GM23338 (cell line): Measurements from ENCODE around the gene CTU2. TPM values are rescaled to one million over a fixed set of nuclear protein-coding genes. Genes with fewer than 3 reads are reported as not detected.

Experiments used
- ATAC-seq: fragments of 200-7000 bp; cut with Tn5 transposase; 3 replicates; pipeline ENCODE4 v1.9.1; 2020
- DNase-seq: peaks from one replicate; pipeline ENCODE4 v3.0.0-alpha.2; 2015; ENCODE audit warnings: low spot score
- H2AFZ ChIP-seq: fragments of 200-600 bp; sonication (generic); 2 replicates; pipeline ENCODE4 v1.8.0; 2016; ENCODE audit warnings: antibody characterized with exemption, mild to moderate bottlenecking, moderate library complexity
- H3F3A ChIP-seq: fragments of 200-600 bp; sonication (generic); replicated peaks from 2 replicates; pipeline ENCODE4 v1.8.0; 2017; ENCODE audit warnings: antibody characterized with exemption, mixed run types, low read depth
- H3K27ac ChIP-seq: fragments of 200-600 bp; sonication (generic); 2 replicates; pipeline ENCODE4 v1.6.1; 2016; ENCODE audit warnings: low read depth
- H3K27me3 ChIP-seq: fragments of 200-600 bp; sonication (generic); 2 replicates; pipeline ENCODE4 v1.8.0; 2016; ENCODE audit warnings: mild to moderate bottlenecking, mixed run types, moderate library complexity; ENCODE audit not compliant: insufficient read depth
- H3K36me3 ChIP-seq: fragments of 200-600 bp; sonication (generic); 2 replicates; pipeline ENCODE4 v1.8.0; 2016; ENCODE audit warnings: mild to moderate bottlenecking; ENCODE audit not compliant: insufficient read depth
- H3K4me1 ChIP-seq: fragments of 200-600 bp; sonication (generic); 2 replicates; pipeline ENCODE4 v1.8.0; 2016; ENCODE audit warnings: mild to moderate bottlenecking, moderate library complexity; ENCODE audit not compliant: insufficient read depth
- H3K4me2 ChIP-seq: fragments of 200-600 bp; sonication (generic); 2 replicates; pipeline ENCODE4 v1.7.1; 2017; ENCODE audit warnings: mixed run types
- H3K4me3 ChIP-seq: fragments of 200-600 bp; sonication (generic); 2 replicates; pipeline ENCODE4 v1.6.1; 2016; ENCODE audit warnings: mixed run types
- H3K79me2 ChIP-seq: fragments of 200-600 bp; sonication (generic); replicated peaks from 2 replicates; pipeline ENCODE4 v1.8.0; 2017; ENCODE audit warnings: mild to moderate bottlenecking; ENCODE audit not compliant: insufficient read depth
- H3K9me2 ChIP-seq: fragments of 200-600 bp; sonication (generic); 2 replicates; pipeline ENCODE4 v1.8.0; 2017; ENCODE audit not compliant: insufficient read depth
- H4K20me1 ChIP-seq: fragments of 200-600 bp; sonication (generic); replicated peaks from 2 replicates; pipeline ENCODE4 v1.8.0; 2017; ENCODE audit warnings: mild to moderate bottlenecking; ENCODE audit not compliant: insufficient read depth
- H3K27ac Mint-ChIP-seq: 2 replicates; pipeline ENCODE4 v1.8.0; 2020; ENCODE audit warnings: inconsistent platforms, mild to moderate bottlenecking, moderate library complexity, mixed read lengths
- H3K27me3 Mint-ChIP-seq: 3 replicates; pipeline ENCODE4 v1.8.0; 2022; ENCODE audit warnings: low read depth, mild to moderate bottlenecking, moderate library complexity, mixed read lengths, inconsistent platforms; ENCODE audit not compliant: insufficient read depth, poor library complexity
- H3K36me3 Mint-ChIP-seq: 3 replicates; pipeline ENCODE4 v1.8.0; 2021; ENCODE audit warnings: low read depth, mild to moderate bottlenecking, inconsistent platforms, moderate library complexity, mixed read lengths
- H3K4me1 Mint-ChIP-seq: 3 replicates; pipeline ENCODE4 v1.8.0; 2020; ENCODE audit warnings: mild to moderate bottlenecking, inconsistent platforms, mixed read lengths
- H3K4me3 Mint-ChIP-seq: 3 replicates; pipeline ENCODE4 v1.8.0; 2021; ENCODE audit warnings: moderate library complexity, mild to moderate bottlenecking, inconsistent platforms, mixed read lengths
- H3K9me3 Mint-ChIP-seq: 3 replicates; pipeline ENCODE4 v1.8.0; 2020; ENCODE audit warnings: moderate library complexity, mild to moderate bottlenecking, inconsistent platforms, mixed read lengths
- CREB1 ChIP-seq: fragments of 250-450 bp; sonication (Bioruptor Pico); IDR thresholded peaks from 2 replicates; pipeline ENCODE4 v1.5.0; 2020; ENCODE audit warnings: low read depth, mild to moderate bottlenecking, moderate library complexity
- EZH2 ChIP-seq: fragments of 200-600 bp; sonication (generic); IDR thresholded peaks from one replicate; pipeline ENCODE4 v1.8.0; 2017; ENCODE audit warnings: antibody characterized with exemption, mild to moderate bottlenecking, low read depth; ENCODE audit not compliant: unreplicated experiment
- EZH2phosphoT487 ChIP-seq: fragments of 200-600 bp; sonication (generic); IDR thresholded peaks from one replicate; pipeline ENCODE4 v1.8.1; 2018; ENCODE audit warnings: antibody characterized with exemption; ENCODE audit not compliant: unreplicated experiment
- JUNB ChIP-seq: IDR thresholded peaks from one replicate; pipeline ENCODE4 v1.6.1; 2016; ENCODE audit warnings: antibody characterized with exemption; ENCODE audit not compliant: unreplicated experiment
- NANOG ChIP-seq: IDR thresholded peaks from 2 replicates; pipeline ENCODE4 v1.6.1; 2016; ENCODE audit warnings: antibody characterized with exemption, borderline replicate concordance
- POLR2AphosphoS5 ChIP-seq: IDR thresholded peaks from 2 replicates; pipeline ENCODE4 v1.6.1; 2016; ENCODE audit warnings: antibody characterized with exemption, low read depth
- STAT1 ChIP-seq: IDR thresholded peaks from one replicate; pipeline ENCODE4 v1.6.1; 2016; ENCODE audit warnings: antibody characterized with exemption; ENCODE audit not compliant: unreplicated experiment
- ZNF114 ChIP-seq: fragments of 250-450 bp; sonication (Bioruptor Pico); IDR thresholded peaks from 2 replicates; pipeline ENCODE4 v1.5.0; 2020; ENCODE audit warnings: mild to moderate bottlenecking, moderate library complexity
- ZNF331 ChIP-seq: fragments of 250-450 bp; sonication (Bioruptor Pico); IDR thresholded peaks from 2 replicates; pipeline ENCODE4 v1.5.0; 2020; ENCODE audit warnings: low read depth, mild to moderate bottlenecking, moderate library complexity
- polyA plus RNA-seq: library from polyadenylated mRNA; unstranded; fragments of >200 nt; fragmentation: Nextera tagmentation; extraction: Ambion mirVana; gene quantifications from 2 replicates; pipeline ENCODE4 v1.2.1, GENCODE V29; 2016
- total RNA-seq: library from RNA; depleted of rRNA; stranded (reverse); fragments of >200 nt; shearing (Covaris generic); gene quantifications from 2 replicates; pipeline ENCODE4 v1.2.3, GENCODE V29; 2014
- TF ChIP-seq, protein P1 (sequence below), 2 experiments: fragments of 200-600 bp in 1 of 2; sonication (generic) in 1 of 2; conservative IDR thresholded peaks; 2 replicates each; pipeline versions ENCODE4 v1.5.1 to v1.6.1; 2016 to 2017; ENCODE audit warnings: antibody characterized with exemption in 2 of 2, low read depth in 2 of 2, mild to moderate bottlenecking in 2 of 2, moderate library complexity in 1 of 2
- TF ChIP-seq, protein P2 (sequence below): IDR thresholded peaks from one replicate; pipeline ENCODE4 v1.6.1; 2018; ENCODE audit warnings: antibody characterized with exemption; ENCODE audit not compliant: unreplicated experiment
- TF ChIP-seq, protein P3 (sequence below): IDR thresholded peaks from 2 replicates; pipeline ENCODE4 v1.6.1; 2016; ENCODE audit warnings: antibody characterized with exemption

CTU2 gene
- total and polyA plus RNA-seq, 2 experiments from 2014 or later: 22.3 to 25.7 TPM

DNA sequence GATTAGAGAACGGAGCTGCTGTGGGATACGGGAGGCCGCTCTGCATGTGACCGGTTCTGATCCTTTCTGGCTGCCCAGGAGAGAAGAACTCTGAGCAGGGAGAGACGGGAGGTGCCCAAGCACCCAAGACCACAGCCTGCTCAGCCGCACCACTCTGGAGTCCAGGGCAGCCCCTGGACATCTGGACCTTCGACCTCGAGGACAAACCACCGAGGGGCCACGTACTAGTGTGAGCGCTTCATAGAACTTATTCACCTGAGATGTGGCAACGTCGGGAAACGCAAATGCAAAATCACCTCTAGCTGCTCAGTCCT lies 6.0 kb upstream of the CTU2 start:
- Histone ChIP-seq H3K27ac (no peak overlapping the region), H3K36me3 (no peaks in the 10 kb centered on the region), H3K4me2 (no peak overlapping the region), H2AFZ (no peak overlapping the region), H3K4me1 (no peaks in the 10 kb centered on the region), H3K9me2 (no peaks in the 10 kb centered on the region), H3K27me3 (no peaks in the 10 kb centered on the region), H3K4me3 (no peak overlapping the region), H4K20me1 (peaks cover 5% of the 10 kb centered on the region; the same call in 1 of the 2 replicates), H3F3A (no peaks in the 10 kb centered on the region), H3K79me2 (peaks cover 14% of the 10 kb centered on the region)
- ATAC-seq: no peak
- DNase-seq: no peak
- Mint-ChIP-seq H3K27ac (no peak overlapping the region), H3K36me3 (no peaks in the 10 kb centered on the region; the same call in 2 of the 3 replicates), H3K4me3 (no peak overlapping the region), H3K9me3 (no peaks in the 10 kb centered on the region), H3K27me3 (peaks cover 6% of the 10 kb centered on the region), H3K4me1 (peaks cover 9% of the 10 kb centered on the region)
- no peak for TF ChIP-seq EZH2
- TF ChIP-seq, protein P1, sequence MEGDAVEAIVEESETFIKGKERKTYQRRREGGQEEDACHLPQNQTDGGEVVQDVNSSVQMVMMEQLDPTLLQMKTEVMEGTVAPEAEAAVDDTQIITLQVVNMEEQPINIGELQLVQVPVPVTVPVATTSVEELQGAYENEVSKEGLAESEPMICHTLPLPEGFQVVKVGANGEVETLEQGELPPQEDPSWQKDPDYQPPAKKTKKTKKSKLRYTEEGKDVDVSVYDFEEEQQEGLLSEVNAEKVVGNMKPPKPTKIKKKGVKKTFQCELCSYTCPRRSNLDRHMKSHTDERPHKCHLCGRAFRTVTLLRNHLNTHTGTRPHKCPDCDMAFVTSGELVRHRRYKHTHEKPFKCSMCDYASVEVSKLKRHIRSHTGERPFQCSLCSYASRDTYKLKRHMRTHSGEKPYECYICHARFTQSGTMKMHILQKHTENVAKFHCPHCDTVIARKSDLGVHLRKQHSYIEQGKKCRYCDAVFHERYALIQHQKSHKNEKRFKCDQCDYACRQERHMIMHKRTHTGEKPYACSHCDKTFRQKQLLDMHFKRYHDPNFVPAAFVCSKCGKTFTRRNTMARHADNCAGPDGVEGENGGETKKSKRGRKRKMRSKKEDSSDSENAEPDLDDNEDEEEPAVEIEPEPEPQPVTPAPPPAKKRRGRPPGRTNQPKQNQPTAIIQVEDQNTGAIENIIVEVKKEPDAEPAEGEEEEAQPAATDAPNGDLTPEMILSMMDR (conservative IDR thresholded peaks at IDR 0.05; ENCODE audit: low read depth in 2 of 2): no peak

DNA sequence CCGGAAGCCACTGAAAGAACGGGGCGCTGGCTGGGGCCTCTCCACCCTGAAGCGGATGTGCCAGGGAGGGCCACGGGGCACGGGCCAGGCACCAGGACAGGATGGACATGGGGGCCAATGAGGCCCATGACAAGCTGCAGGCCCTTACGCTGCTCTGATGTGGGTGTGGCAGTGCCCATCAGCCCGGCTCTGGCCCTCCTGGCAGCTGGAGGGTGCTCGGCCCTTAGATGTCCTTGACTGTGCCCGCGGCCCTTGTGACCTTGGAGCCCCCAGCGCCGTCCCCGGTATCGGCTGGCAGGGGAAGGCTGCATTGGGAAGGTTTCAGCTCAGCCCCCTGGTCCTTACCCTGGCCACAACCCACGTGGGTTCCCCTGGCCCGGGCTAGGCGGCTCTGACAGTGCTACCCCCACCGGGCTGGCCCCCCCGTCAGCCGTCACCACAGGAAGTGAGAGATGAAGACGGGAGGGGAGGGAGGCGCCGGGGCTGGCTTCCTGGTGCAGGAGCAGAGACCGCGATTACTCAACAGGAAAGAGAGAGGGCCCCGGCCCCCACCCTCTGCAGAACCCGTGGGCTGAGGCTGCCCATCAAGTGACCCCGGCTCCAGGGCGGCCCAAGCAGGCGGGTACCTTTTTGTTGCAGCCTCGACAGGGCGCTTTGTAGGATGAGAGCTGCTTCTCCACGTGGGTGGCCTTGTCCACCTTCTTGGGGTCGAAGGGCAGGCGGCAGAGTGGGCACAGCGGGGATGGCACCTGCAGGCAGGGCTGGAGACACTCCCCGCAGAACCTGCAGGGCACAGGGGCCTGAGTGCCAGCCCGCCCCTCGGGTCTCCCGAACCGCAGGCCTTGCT lies 5.4 kb upstream of the CTU2 start:
- Histone ChIP-seq H3K79me2 (peaks cover 18% of the 10 kb centered on the region), H3F3A (no peaks in the 10 kb centered on the region)
- no peak for ATAC-seq
- TF ChIP-seq NANOG (no peak), EZH2phosphoT487 (no peak), EZH2 (no peak), STAT1 (no peak), CREB1 (no peak), POLR2AphosphoS5 (no peak), JUNB (no peak), ZNF331 (CRISPR knock-in tag) (no peak), ZNF114 (CRISPR knock-in tag) (no peak)
- TF ChIP-seq, protein P1 (conservative IDR thresholded peaks at IDR 0.05; ENCODE audit: low read depth in 2 of 2): no peak
- TF ChIP-seq, protein P2, sequence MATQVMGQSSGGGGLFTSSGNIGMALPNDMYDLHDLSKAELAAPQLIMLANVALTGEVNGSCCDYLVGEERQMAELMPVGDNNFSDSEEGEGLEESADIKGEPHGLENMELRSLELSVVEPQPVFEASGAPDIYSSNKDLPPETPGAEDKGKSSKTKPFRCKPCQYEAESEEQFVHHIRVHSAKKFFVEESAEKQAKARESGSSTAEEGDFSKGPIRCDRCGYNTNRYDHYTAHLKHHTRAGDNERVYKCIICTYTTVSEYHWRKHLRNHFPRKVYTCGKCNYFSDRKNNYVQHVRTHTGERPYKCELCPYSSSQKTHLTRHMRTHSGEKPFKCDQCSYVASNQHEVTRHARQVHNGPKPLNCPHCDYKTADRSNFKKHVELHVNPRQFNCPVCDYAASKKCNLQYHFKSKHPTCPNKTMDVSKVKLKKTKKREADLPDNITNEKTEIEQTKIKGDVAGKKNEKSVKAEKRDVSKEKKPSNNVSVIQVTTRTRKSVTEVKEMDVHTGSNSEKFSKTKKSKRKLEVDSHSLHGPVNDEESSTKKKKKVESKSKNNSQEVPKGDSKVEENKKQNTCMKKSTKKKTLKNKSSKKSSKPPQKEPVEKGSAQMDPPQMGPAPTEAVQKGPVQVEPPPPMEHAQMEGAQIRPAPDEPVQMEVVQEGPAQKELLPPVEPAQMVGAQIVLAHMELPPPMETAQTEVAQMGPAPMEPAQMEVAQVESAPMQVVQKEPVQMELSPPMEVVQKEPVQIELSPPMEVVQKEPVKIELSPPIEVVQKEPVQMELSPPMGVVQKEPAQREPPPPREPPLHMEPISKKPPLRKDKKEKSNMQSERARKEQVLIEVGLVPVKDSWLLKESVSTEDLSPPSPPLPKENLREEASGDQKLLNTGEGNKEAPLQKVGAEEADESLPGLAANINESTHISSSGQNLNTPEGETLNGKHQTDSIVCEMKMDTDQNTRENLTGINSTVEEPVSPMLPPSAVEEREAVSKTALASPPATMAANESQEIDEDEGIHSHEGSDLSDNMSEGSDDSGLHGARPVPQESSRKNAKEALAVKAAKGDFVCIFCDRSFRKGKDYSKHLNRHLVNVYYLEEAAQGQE: no peak
- TF ChIP-seq, protein P3, sequence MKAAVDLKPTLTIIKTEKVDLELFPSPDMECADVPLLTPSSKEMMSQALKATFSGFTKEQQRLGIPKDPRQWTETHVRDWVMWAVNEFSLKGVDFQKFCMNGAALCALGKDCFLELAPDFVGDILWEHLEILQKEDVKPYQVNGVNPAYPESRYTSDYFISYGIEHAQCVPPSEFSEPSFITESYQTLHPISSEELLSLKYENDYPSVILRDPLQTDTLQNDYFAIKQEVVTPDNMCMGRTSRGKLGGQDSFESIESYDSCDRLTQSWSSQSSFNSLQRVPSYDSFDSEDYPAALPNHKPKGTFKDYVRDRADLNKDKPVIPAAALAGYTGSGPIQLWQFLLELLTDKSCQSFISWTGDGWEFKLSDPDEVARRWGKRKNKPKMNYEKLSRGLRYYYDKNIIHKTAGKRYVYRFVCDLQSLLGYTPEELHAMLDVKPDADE: no peak

More for the DNA sequence above, 5.4 kb upstream of the CTU2 start:
- Histone ChIP-seq H3K27ac (no peak overlapping the region), H3K36me3 (no peaks in the 10 kb centered on the region), H3K9me2 (no peaks in the 10 kb centered on the region), H3K4me1 (no peaks in the 10 kb centered on the region), H4K20me1 (peaks cover 5% of the 10 kb centered on the region; the same call in 1 of the 2 replicates), H3K27me3 (no peaks in the 10 kb centered on the region), H3K4me3 (no peak overlapping the region), H2AFZ (no peak overlapping the region), H3K4me2 (no peak overlapping the region)
- no peaks in the 10 kb centered on the region; the same call in 2 of the 3 replicates for H3K36me3 Mint-ChIP-seq
- no peak overlapping the region for H3K4me3 Mint-ChIP-seq
- no peaks in the 10 kb centered on the region for H3K9me3 Mint-ChIP-seq
- H3K4me1 Mint-ChIP-seq: peaks cover 12% of the 10 kb centered on the region
- DNase-seq: no peak
- peaks cover 6% of the 10 kb centered on the region for H3K27me3 Mint-ChIP-seq
- H3K27ac Mint-ChIP-seq: no peak overlapping the region
